H1 (cell line): ENCODE measurements around the gene TMEM127. TPM values are rescaled to one million over a fixed set of nuclear protein-coding genes. Genes with fewer than 3 reads are reported as not detected.

Experiments used
- CTCF ChIA-PET: fragments of 300-600 bp; sonication (Branson Sonifier 250); formaldehyde crosslinking; loops from one replicate; lab custom pipeline; 2021; ENCODE audit not compliant: partially characterized antibody; lab: Charles Lee
- POLR2A ChIA-PET: fragments of 300-600 bp; sonication (Branson Sonifier 250); formaldehyde crosslinking; loops from one replicate; lab custom pipeline; 2021; ENCODE audit warnings: inconsistent platforms; ENCODE audit not compliant: partially characterized antibody; lab: Charles Lee
- DNase-seq, 2 experiments: peaks; one replicate each; pipeline versions ENCODE4 v3.0.0 to v3.0.0-alpha.2; 2010 to 2022; ENCODE audit warnings: low spot score in 2 of 2, low read depth in 1 of 2, mixed read lengths in 1 of 2
- FAIRE-seq: peaks from 2 replicates; lab custom pipeline; 2011; peaks lifted over from hg19 to GRCh38; lab: Jason Lieb, UNC
- H2AFZ ChIP-seq: 2 replicates; pipeline ENCODE4 v1.8.1; 2012; ENCODE audit warnings: low read length, inconsistent platforms
- H2AK5ac ChIP-seq: 2 replicates; pipeline ENCODE4 v1.6.1; 2013; ENCODE audit warnings: low read depth, low read length
- H2BK120ac ChIP-seq: replicated peaks from 2 replicates; pipeline ENCODE3; 2013; ENCODE audit warnings: low read depth, low read length, inconsistent platforms
- H2BK12ac ChIP-seq: 2 replicates; pipeline ENCODE4 v1.6.1; 2013; ENCODE audit warnings: low read depth, low read length
- H2BK15ac ChIP-seq: 2 replicates; pipeline ENCODE4 v1.6.1; 2013; ENCODE audit warnings: low read length
- H2BK20ac ChIP-seq: 2 replicates; pipeline ENCODE4 v1.6.1; 2013; ENCODE audit warnings: low read length
- H2BK5ac ChIP-seq: 2 replicates; pipeline ENCODE4 v1.6.1; 2013; ENCODE audit warnings: low read depth, low read length
- H3K14ac ChIP-seq: 2 replicates; pipeline ENCODE4 v1.6.1; 2013; ENCODE audit warnings: inconsistent platforms; ENCODE audit not compliant: insufficient read length
- H3K18ac ChIP-seq: 2 replicates; pipeline ENCODE4 v1.6.1; 2013; ENCODE audit warnings: low read length; ENCODE audit errors: extremely low read depth
- H3K23ac ChIP-seq: 2 replicates; pipeline ENCODE4 v1.6.1; 2013; ENCODE audit warnings: inconsistent platforms; ENCODE audit not compliant: insufficient read length
- H3K23me2 ChIP-seq: 2 replicates; pipeline ENCODE4 v1.6.1; 2013; ENCODE audit warnings: low read depth, low read length
- H3K27ac ChIP-seq: 2 replicates; pipeline ENCODE4 v1.6.1; 2011; ENCODE audit warnings: low read depth, low read length, inconsistent platforms
- H3K27me3 ChIP-seq, 4 experiments: replicated peaks in 1 of 4; 1 replicate in 1 of 4; 2 replicates in 3 of 4; pipeline versions ENCODE4 v1.6.1 to v1.8.1; 2011 to 2013; ENCODE audit warnings: low read length in 3 of 4, mild to moderate bottlenecking in 3 of 4, inconsistent platforms in 2 of 4, mixed read lengths in 2 of 4, moderate library complexity in 1 of 4; ENCODE audit not compliant: control insufficient read depth in 3 of 4, insufficient read depth in 3 of 4; ENCODE audit errors: extremely low read depth in 1 of 4
- H3K36me3 ChIP-seq, 4 experiments: 2 replicates each; pipeline versions ENCODE4 v1.6.1 to v1.8.1; 2011 to 2013; ENCODE audit warnings: mild to moderate bottlenecking in 4 of 4, low read length in 3 of 4, moderate library complexity in 2 of 4, control low read depth in 1 of 4, inconsistent platforms in 1 of 4; ENCODE audit not compliant: insufficient read depth in 4 of 4, control insufficient read depth in 2 of 4
- H3K4ac ChIP-seq: replicated peaks from 2 replicates; pipeline ENCODE3; 2013; ENCODE audit warnings: low read length, low read depth, mixed read lengths, inconsistent platforms; ENCODE audit not compliant: insufficient read length
- H3K4me1 ChIP-seq, 4 experiments: replicated peaks in 1 of 4; 1 replicate in 1 of 4; 2 replicates in 3 of 4; pipeline versions ENCODE4 v1.6.1 to v1.8.1; 2011 to 2013; ENCODE audit warnings: low read length in 3 of 4, inconsistent platforms in 2 of 4, mixed read lengths in 1 of 4; ENCODE audit not compliant: insufficient read depth in 4 of 4, control insufficient read depth in 3 of 4
- H3K4me2 ChIP-seq, 2 experiments: 2 replicates each; pipeline versions ENCODE4 v1.6.1 to v1.8.1; 2011 to 2013; ENCODE audit warnings: low read depth in 2 of 2, low read length in 2 of 2, control low read depth in 1 of 2, inconsistent platforms in 1 of 2, mild to moderate bottlenecking in 1 of 2; ENCODE audit not compliant: insufficient read depth in 1 of 2
- H3K4me3 ChIP-seq, 4 experiments: fragments of 200-600, 300-600 bp in 1 of 4; sonication (generic), shearing (Covaris generic), sonication (Bioruptor Twin) in 1 of 4; 2 replicates each; pipeline versions ENCODE4 v1.5.1 to v1.8.1; 2011 to 2016; ENCODE audit warnings: low read length in 4 of 4, low read depth in 3 of 4, control low read depth in 2 of 4, inconsistent platforms in 2 of 4, mild to moderate bottlenecking in 2 of 4, mixed read lengths in 1 of 4, moderate library complexity in 1 of 4; ENCODE audit not compliant: insufficient read depth in 2 of 4; ENCODE audit errors: extremely low read depth in 1 of 4
- H3K56ac ChIP-seq: replicated peaks from 2 replicates; pipeline ENCODE3; 2013; ENCODE audit warnings: low read depth, mild to moderate bottlenecking, mixed read lengths, low read length, inconsistent platforms; ENCODE audit not compliant: insufficient read length
- H3K79me1 ChIP-seq: 2 replicates; pipeline ENCODE4 v1.6.1; 2013; ENCODE audit warnings: low read depth, low read length, control low read depth
- H3K79me2 ChIP-seq, 2 experiments: 2 replicates each; pipeline versions ENCODE4 v1.6.1 to v1.8.1; 2012 to 2013; ENCODE audit warnings: low read length in 2 of 2, mild to moderate bottlenecking in 2 of 2, inconsistent platforms in 1 of 2; ENCODE audit not compliant: insufficient read depth in 2 of 2, control insufficient read depth in 1 of 2
- H3K9ac ChIP-seq, 4 experiments: replicated peaks in 1 of 4; 1 replicate in 1 of 4; 2 replicates in 3 of 4; pipeline versions ENCODE4 v1.6.1 to v1.8.1; 2011 to 2013; ENCODE audit warnings: low read depth in 3 of 4, low read length in 3 of 4, control low read depth in 2 of 4, mild to moderate bottlenecking in 2 of 4, moderate library complexity in 2 of 4, inconsistent platforms in 1 of 4; ENCODE audit errors: extremely low read depth in 1 of 4
- H3K9me3 ChIP-seq, 2 experiments: 2 replicates each; pipeline versions ENCODE4 v1.6.1 to v1.8.1; 2012 to 2013; ENCODE audit warnings: mild to moderate bottlenecking in 2 of 2, moderate library complexity in 2 of 2, control low read depth in 1 of 2, inconsistent platforms in 1 of 2, low read depth in 1 of 2, low read length in 1 of 2, mixed read lengths in 1 of 2; ENCODE audit not compliant: insufficient read depth in 2 of 2
- H4K20me1 ChIP-seq, 2 experiments: replicated peaks in 1 of 2; 2 replicates each; pipeline versions ENCODE3 to v1.8.1; 2011 to 2013; ENCODE audit warnings: inconsistent platforms in 2 of 2, low read length in 2 of 2, mild to moderate bottlenecking in 1 of 2; ENCODE audit not compliant: insufficient read depth in 2 of 2, control insufficient read depth in 1 of 2
- H4K5ac ChIP-seq: 2 replicates; pipeline ENCODE4 v1.6.1; 2013; ENCODE audit warnings: low read length, low read depth, mixed read lengths, inconsistent platforms; ENCODE audit not compliant: insufficient read length
- H4K8ac ChIP-seq: 2 replicates; pipeline ENCODE4 v1.8.0; 2013; ENCODE audit warnings: mild to moderate bottlenecking, moderate library complexity, low read length, inconsistent platforms; ENCODE audit not compliant: insufficient read depth; ENCODE audit errors: extremely low read depth
- H4K91ac ChIP-seq: replicated peaks from 2 replicates; pipeline ENCODE3; 2013; ENCODE audit warnings: low read length, mixed read lengths, inconsistent platforms; ENCODE audit not compliant: insufficient read length
- CBX8 ChIP-seq: fragments of 300-800, 300-1000 bp; sonication (generic); IDR thresholded peaks from 2 replicates; pipeline ENCODE4 v1.7.1; 2016; ENCODE audit warnings: low read depth, low read length, borderline replicate concordance
- CEBPB ChIP-seq: IDR thresholded peaks from 2 replicates; pipeline ENCODE4 v1.6.1; 2012; ENCODE audit warnings: low read depth, low read length
- CHD2 ChIP-seq: IDR thresholded peaks from 2 replicates; pipeline ENCODE4 v1.6.1; 2012; ENCODE audit warnings: low read length, improper control_type of control experiment
- FOSL1 ChIP-seq: IDR thresholded peaks from 2 replicates; pipeline ENCODE4 v1.6.1; 2011; ENCODE audit warnings: mild to moderate bottlenecking, low read depth, low read length, moderate library complexity; ENCODE audit not compliant: insufficient read depth
- GABPA ChIP-seq: IDR thresholded peaks from 2 replicates; pipeline ENCODE4 v1.6.1; 2011; ENCODE audit warnings: mild to moderate bottlenecking, low read length, moderate library complexity, borderline replicate concordance; ENCODE audit not compliant: insufficient read depth
- GTF2F1 ChIP-seq: IDR thresholded peaks from 2 replicates; pipeline ENCODE4 v1.6.1; 2012; ENCODE audit warnings: low read depth, low read length, improper control_type of control experiment, borderline replicate concordance
- NRF1 ChIP-seq: IDR thresholded peaks from 2 replicates; pipeline ENCODE4 v1.6.1; 2011; ENCODE audit warnings: mild to moderate bottlenecking, low read depth, low read length, improper control_type of control experiment
- POLR2AphosphoS5 ChIP-seq: IDR thresholded peaks from 2 replicates; pipeline ENCODE4 v1.6.1; 2011; ENCODE audit warnings: low read depth, low read length
- SIN3A ChIP-seq, 2 experiments: IDR thresholded peaks in 1 of 2; conservative IDR thresholded peaks in 1 of 2; 2 replicates each; pipeline ENCODE4 v1.6.1; 2011 to 2012; ENCODE audit warnings: low read length in 2 of 2, improper control_type of control experiment in 1 of 2, low read depth in 1 of 2, mild to moderate bottlenecking in 1 of 2
- SIRT6 ChIP-seq: IDR thresholded peaks from one replicate; pipeline ENCODE4 v1.7.1; 2012; ENCODE audit warnings: low read length, inconsistent platforms
- TEAD4 ChIP-seq: IDR thresholded peaks from 2 replicates; pipeline ENCODE4 v1.6.1; 2012; ENCODE audit warnings: low read depth, low read length, inconsistent platforms, mixed read lengths
- ZNF274 ChIP-seq: IDR thresholded peaks from 2 replicates; pipeline ENCODE4 v1.7.0; 2012; ENCODE audit warnings: low read length, borderline replicate concordance; ENCODE audit errors: extremely low read depth
- WGBS, 2 experiments: shearing (Covaris generic) in 1 of 2; methylation state at CpG; one replicate each; pipeline versions ENCODE4 v1.1.6 to v1.1.7; 2013 to 2015; ENCODE audit warnings: low lambda C conversion rate in 2 of 2, mixed read lengths in 2 of 2, inconsistent platforms in 1 of 2, low coverage in 1 of 2, missing lambda C conversion rate in 1 of 2; ENCODE audit not compliant: insufficient replicate concordance in 2 of 2, insufficient coverage in 1 of 2, insufficient read length in 1 of 2; ENCODE audit errors: extremely low coverage in 1 of 2, missing lambda C conversion rate in 1 of 2; 5-methylcytosine and 5-hydroxymethylcytosine counted together
- polyA plus RNA-seq, 7 experiments: library from polyadenylated mRNA; depleted of rRNA in 3 of 7; stranded (reverse) in 5 of 7; unstranded in 2 of 7; fragments of >200 nt in 5 of 7; fragments of 200-250 nt in 2 of 7; gene quantifications; 1 replicate in 5 of 7; 2 replicates in 1 of 7; 4 replicates in 1 of 7; pipeline versions ENCODE4 v1.2.1 to v1.2.3, GENCODE V29; 2011 to 2013; ENCODE audit warnings: missing spikeins in 2 of 7, mixed read lengths in 2 of 7
- total RNA-seq: library from RNA; stranded (reverse); fragmentation: NEBNext Ultra II Directional; extraction: Animal tissue kit (Norgen Biotek cat#: 25700); gene quantifications from 2 replicates; pipeline ENCODE4 v1.2.1, GENCODE V29; 2021
- TF ChIP-seq, protein P1 (sequence below): IDR thresholded peaks from 2 replicates; pipeline ENCODE4 v1.6.1; 2012; ENCODE audit warnings: low read length, inconsistent platforms

Gene TMEM127
- total and polyA plus RNA-seq, 2 of the 8 experiments (the other 6 are each of a cell fraction or from before 2014, with no cell fraction given) = 25.0 to 41.0 TPM

DNA sequence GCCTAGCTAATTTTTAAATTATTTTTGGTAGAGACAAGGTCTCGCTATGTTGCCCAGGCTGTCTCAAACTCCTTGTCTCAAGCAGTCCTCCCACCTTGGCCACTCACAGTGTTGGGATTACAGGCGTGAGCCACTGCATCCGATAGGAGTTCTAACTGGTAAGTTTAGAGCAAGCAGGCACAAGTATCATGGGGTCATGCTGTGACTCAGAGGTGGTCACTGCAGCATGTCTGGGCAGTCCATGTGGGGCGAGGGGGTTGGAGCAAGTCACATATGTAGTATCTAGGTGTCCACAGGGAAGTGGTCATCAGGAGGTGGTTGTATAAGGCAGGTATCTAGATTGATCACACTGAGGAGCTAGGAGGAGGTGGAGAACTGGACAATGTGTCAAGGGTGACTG, 34.5 kb downstream of the TMEM127 start:
- ChIA-PET POLR2A (interaction anchor here (1.1 to 1.3 kb wide), 2 partner anchors 18 to 23 kb away, joined by 3 to 6 read pairs; no protein-coding TSS in a partner anchor), CTCF (interaction anchor here (1.1 to 7.4 kb wide), 4 partner anchors 9 to 209 kb away, joined by 4 to 43 read pairs (median 6); no protein-coding TSS in a partner anchor)
- 84% methylated on average over 4 of the region's 4 CpGs; no CpG with 5 or more reads in 1 of the 2 experiments for WGBS, 2 experiments
- Histone ChIP-seq H2BK20ac (no peak overlapping the region), H3K27me3 (no peaks in the 10 kb centered on the region), H3K4me2 (no peak overlapping the region), H2AK5ac (no peak overlapping the region), H3K18ac (no peak overlapping the region), H2BK15ac (no peak overlapping the region), H4K5ac (no peak overlapping the region), H3K56ac (no peak overlapping the region), H2BK120ac (no peak overlapping the region), H2BK5ac (no peak overlapping the region), H3K4ac (no peak overlapping the region), H3K9ac (no peak overlapping the region), H3K4me3 (no peak overlapping the region), H3K36me3 (no peaks in the 10 kb centered on the region), H3K9me3 (no peaks in the 10 kb centered on the region), H2BK12ac (no peak overlapping the region), H4K20me1 (peaks cover 0 to 2% of the 10 kb centered on the region in 2 experiments), H3K4me1 (no peaks in the 10 kb centered on the region), H4K8ac (no peak overlapping the region), H2AFZ (no peak overlapping the region), H3K79me2 (no peaks in the 10 kb centered on the region), H3K27ac (no peak overlapping the region), H3K23ac (no peak overlapping the region), H3K14ac (no peak overlapping the region), H3K23me2 (no peaks in the 10 kb centered on the region), H4K91ac (no peak overlapping the region), H3K79me1 (no peaks in the 10 kb centered on the region)
- FAIRE-seq (no peak), DNase-seq (no peak)
- no peak for TF ChIP-seq TEAD4
- no peak for TF ChIP-seq CBX8
- no peak for TF ChIP-seq SIN3A (conservative IDR thresholded peaks at IDR 0.05 in 1 of 2, IDR thresholded peaks at IDR 0.05 in 1 of 2; ENCODE audit: low read depth in 1 of 2, low read length in 2 of 2)
- TF ChIP-seq CHD2 = no peak
- no peak for TF ChIP-seq FOSL1
- no peak for TF ChIP-seq ZNF274
- TF ChIP-seq CEBPB = no peak
- TF ChIP-seq NRF1 = no peak
- TF ChIP-seq GABPA = no peak
- TF ChIP-seq, protein P1, sequence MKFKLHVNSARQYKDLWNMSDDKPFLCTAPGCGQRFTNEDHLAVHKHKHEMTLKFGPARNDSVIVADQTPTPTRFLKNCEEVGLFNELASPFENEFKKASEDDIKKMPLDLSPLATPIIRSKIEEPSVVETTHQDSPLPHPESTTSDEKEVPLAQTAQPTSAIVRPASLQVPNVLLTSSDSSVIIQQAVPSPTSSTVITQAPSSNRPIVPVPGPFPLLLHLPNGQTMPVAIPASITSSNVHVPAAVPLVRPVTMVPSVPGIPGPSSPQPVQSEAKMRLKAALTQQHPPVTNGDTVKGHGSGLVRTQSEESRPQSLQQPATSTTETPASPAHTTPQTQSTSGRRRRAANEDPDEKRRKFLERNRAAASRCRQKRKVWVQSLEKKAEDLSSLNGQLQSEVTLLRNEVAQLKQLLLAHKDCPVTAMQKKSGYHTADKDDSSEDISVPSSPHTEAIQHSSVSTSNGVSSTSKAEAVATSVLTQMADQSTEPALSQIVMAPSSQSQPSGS = no peak
- TF ChIP-seq GTF2F1 = no peak
- TF ChIP-seq SIRT6 = no peak
- no peak for TF ChIP-seq POLR2AphosphoS5
